ENCODE measurements around the gene KRT73. TPM values are rescaled to one million over a fixed set of nuclear protein-coding genes. Genes with fewer than 3 reads are reported as not detected.

The KRT73 gene
- polyA plus RNA-seq, 1 experiment: not detected

DNA sequence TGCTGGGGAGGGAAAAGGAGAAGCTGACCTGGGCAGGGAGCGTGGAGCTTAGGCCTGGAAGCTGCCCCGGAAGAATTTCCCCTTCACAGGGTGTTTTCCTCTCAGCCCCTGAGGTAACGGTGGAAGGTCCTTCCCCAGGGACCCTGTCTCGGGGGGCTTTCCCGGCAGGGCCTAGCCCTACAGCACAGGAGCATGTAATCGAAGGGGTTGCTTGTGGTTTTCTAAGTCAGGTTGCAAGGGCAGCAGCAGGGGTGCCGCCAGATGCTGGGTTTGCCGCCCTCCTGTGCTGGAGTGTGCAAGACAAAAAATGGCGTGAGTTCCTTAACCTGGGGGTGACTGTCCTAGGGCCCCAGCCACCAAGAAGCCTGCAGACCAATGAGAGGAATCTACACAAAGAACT, 43.1 kb downstream of the KRT73 start:
- no peak overlapping the region for H3K4me3 ChIP-seq (ENCODE audit: low read depth, low read length)
- no peak for DNase-seq (ENCODE audit: low read depth, low spot score)
- CTCF ChIA-PET: no interaction called here
- H3K27me3 ChIP-seq (ENCODE audit: control insufficient read depth, insufficient read depth, low read length): peaks cover 23% of the 10 kb centered on the region
- no peaks in the 10 kb centered on the region for H3K9me3 ChIP-seq (ENCODE audit: control insufficient read depth, insufficient read depth, low read length)
- no peak overlapping the region for H3K27ac ChIP-seq (ENCODE audit: low read depth, low read length)
- TF ChIP-seq, protein P1, sequence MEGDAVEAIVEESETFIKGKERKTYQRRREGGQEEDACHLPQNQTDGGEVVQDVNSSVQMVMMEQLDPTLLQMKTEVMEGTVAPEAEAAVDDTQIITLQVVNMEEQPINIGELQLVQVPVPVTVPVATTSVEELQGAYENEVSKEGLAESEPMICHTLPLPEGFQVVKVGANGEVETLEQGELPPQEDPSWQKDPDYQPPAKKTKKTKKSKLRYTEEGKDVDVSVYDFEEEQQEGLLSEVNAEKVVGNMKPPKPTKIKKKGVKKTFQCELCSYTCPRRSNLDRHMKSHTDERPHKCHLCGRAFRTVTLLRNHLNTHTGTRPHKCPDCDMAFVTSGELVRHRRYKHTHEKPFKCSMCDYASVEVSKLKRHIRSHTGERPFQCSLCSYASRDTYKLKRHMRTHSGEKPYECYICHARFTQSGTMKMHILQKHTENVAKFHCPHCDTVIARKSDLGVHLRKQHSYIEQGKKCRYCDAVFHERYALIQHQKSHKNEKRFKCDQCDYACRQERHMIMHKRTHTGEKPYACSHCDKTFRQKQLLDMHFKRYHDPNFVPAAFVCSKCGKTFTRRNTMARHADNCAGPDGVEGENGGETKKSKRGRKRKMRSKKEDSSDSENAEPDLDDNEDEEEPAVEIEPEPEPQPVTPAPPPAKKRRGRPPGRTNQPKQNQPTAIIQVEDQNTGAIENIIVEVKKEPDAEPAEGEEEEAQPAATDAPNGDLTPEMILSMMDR (IDR thresholded peaks at IDR 0.05; ENCODE audit: low read depth, low read length): no peak
- POLR2A ChIA-PET: no interaction called here

GRCh38 chr12:52573743-52574142, 44.6 kb downstream of the KRT73 start, which contains the start of gene KRT74:
Gene KRT74 (minus strand): TSS chr12:52573843. CDS start chr12:52573777, 66 bp downstream.
- H3K27ac ChIP-seq (ENCODE audit: low read depth, low read length): no peak within 1 kb of the TSS
- no peak within 1 kb of the TSS for H3K4me3 ChIP-seq (ENCODE audit: low read depth, low read length)
- no peaks in the 10 kb centered on the region for H3K9me3 ChIP-seq (ENCODE audit: control insufficient read depth, insufficient read depth, low read length)
- CTCF ChIA-PET: no interaction called here
- no peak for DNase-seq (ENCODE audit: low read depth, low spot score)
- POLR2A ChIA-PET: no interaction called here
- peaks cover 19% of the 10 kb centered on the region for H3K27me3 ChIP-seq (ENCODE audit: control insufficient read depth, insufficient read depth, low read length)
- TF ChIP-seq, protein P1 (IDR thresholded peaks at IDR 0.05; ENCODE audit: low read depth, low read length): no peak

GRCh38 chr12:52573306-52573705, 45.1 kb downstream of the KRT73 start:
- H3K4me3 ChIP-seq (ENCODE audit: low read depth, low read length): no peak overlapping the region
- no peaks in the 10 kb centered on the region for H3K9me3 ChIP-seq (ENCODE audit: control insufficient read depth, insufficient read depth, low read length)
- no peak overlapping the region for H3K27ac ChIP-seq (ENCODE audit: low read depth, low read length)
- no peak for DNase-seq (ENCODE audit: low read depth, low spot score)
- CTCF ChIA-PET: no interaction called here
- TF ChIP-seq, protein P1 (IDR thresholded peaks at IDR 0.05; ENCODE audit: low read depth, low read length): no peak
- peaks cover 20% of the 10 kb centered on the region for H3K27me3 ChIP-seq (ENCODE audit: control insufficient read depth, insufficient read depth, low read length)
- POLR2A ChIA-PET: no interaction called here

DNA sequence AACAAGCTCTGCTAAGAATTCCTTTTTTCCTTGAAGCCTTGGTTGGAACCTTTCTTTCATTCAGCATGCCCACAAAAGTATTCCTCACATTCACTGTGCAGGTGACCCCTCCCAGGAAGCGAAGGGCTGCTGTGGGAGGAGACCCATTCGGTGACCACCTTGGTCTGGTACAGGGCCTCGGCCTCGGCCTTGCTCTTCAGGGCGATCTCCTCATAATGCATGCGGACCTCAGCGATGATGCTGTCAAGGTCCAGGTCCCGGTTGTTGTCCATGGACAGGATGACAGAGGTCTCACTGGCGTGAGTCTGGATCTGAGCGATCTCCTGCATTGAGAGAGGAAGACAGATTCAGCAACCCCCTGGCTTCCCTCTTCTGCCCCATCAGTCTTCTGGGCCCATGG, 47.8 kb downstream of the KRT73 start:
- CTCF ChIA-PET: no interaction called here
- no peaks in the 10 kb centered on the region for H3K9me3 ChIP-seq (ENCODE audit: control insufficient read depth, insufficient read depth, low read length)
- POLR2A ChIA-PET: no interaction called here
- no peak for DNase-seq (ENCODE audit: low read depth, low spot score)
- H3K4me3 ChIP-seq (ENCODE audit: low read depth, low read length): no peak overlapping the region
- TF ChIP-seq, protein P1 (IDR thresholded peaks at IDR 0.05; ENCODE audit: low read depth, low read length): no peak
- peaks cover 23% of the 10 kb centered on the region for H3K27me3 ChIP-seq (ENCODE audit: control insufficient read depth, insufficient read depth, low read length)
- H3K27ac ChIP-seq (ENCODE audit: low read depth, low read length): no peak overlapping the region

DNA sequence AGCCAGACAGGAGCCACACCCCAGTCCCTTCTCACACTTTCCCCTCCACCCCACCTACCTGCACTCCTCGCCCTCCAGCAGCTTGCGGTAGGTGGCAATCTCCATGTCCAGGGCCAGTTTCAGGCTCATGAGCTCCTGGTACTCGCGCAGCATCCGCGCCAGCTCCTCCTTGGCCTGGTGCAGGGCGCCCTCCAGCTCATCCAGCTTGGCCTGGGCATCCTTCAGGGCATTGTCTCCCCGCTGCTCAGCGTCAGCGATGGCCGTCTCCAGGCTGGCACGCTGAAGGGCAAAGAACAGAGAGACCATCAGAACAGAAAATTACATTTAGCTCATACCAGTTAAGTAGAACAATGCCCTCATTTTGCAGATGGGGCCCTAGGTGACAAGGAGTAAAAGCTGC, 50.2 kb downstream of the KRT73 start:
- peaks cover 28% of the 10 kb centered on the region for H3K27me3 ChIP-seq (ENCODE audit: control insufficient read depth, insufficient read depth, low read length)
- H3K27ac ChIP-seq (ENCODE audit: low read depth, low read length): no peak overlapping the region
- DNase-seq (ENCODE audit: low read depth, low spot score): no peak
- TF ChIP-seq, protein P1 (IDR thresholded peaks at IDR 0.05; ENCODE audit: low read depth, low read length): no peak
- H3K9me3 ChIP-seq (ENCODE audit: control insufficient read depth, insufficient read depth, low read length): no peaks in the 10 kb centered on the region
- CTCF ChIA-PET: no interaction called here
- POLR2A ChIA-PET: no interaction called here
- H3K4me3 ChIP-seq (ENCODE audit: low read depth, low read length): no peak overlapping the region
